Measurements from ENCODE around the gene C6orf62. TPM values are rescaled to one million over a fixed set of nuclear protein-coding genes. Genes with fewer than 3 reads are reported as not detected.

Gene C6orf62
- total and polyA plus RNA-seq, 4 donors = 29.6 to 58.6 (median 49.4) TPM

GRCh38 chr6:24689964-24690363 is 29.0 kb downstream of the C6orf62 start:
- H3K9ac ChIP-seq (ENCODE audit: low read depth in 1 of 2, low read length in 2 of 2) = no peak overlapping the region
- no peak overlapping the region for H3K27ac ChIP-seq (ENCODE audit: low read depth in 1 of 2, low read length in 2 of 2)
- H3K27me3 ChIP-seq (ENCODE audit: control insufficient read depth in 4 of 4, insufficient read depth in 4 of 4, low read length in 3 of 4) = no peaks in the 10 kb centered on the region
- TF ChIP-seq EGR1 (IDR thresholded peaks at IDR 0.05; ENCODE audit: low read depth in 2 of 2) = no peak
- no peak for TF ChIP-seq ZBTB33 (IDR thresholded peaks at IDR 0.05)
- no peak for TF ChIP-seq MAX (IDR thresholded peaks at IDR 0.05)
- no peak for TF ChIP-seq CTCF (IDR thresholded peaks at IDR 0.05; ENCODE audit: low read depth, low read length, missing input control)
- TF ChIP-seq GABPA (IDR thresholded peaks at IDR 0.05 in 1 of 2, conservative IDR thresholded peaks at IDR 0.05 in 1 of 2) = no peak
- TF ChIP-seq RAD21 (IDR thresholded peaks at IDR 0.05) = no peak
- TF ChIP-seq HNF4A (conservative IDR thresholded peaks at IDR 0.05) = no peak
- no peak for TF ChIP-seq REST (IDR thresholded peaks at IDR 0.05)
- TF ChIP-seq JUND (IDR thresholded peaks at IDR 0.05) = no peak
- TF ChIP-seq YY1 (IDR thresholded peaks at IDR 0.05) = no peak
- TF ChIP-seq FOXA1 (IDR thresholded peaks at IDR 0.05) = no peak
- no peak for TF ChIP-seq HNF4G (IDR thresholded peaks at IDR 0.05)
- no peak for TF ChIP-seq TAF1 (conservative IDR thresholded peaks at IDR 0.05)
- TF ChIP-seq SP1 (IDR thresholded peaks at IDR 0.05) = no peak
- TF ChIP-seq RXRA (IDR thresholded peaks at IDR 0.05) = no peak
- no peak for TF ChIP-seq NR2F2 (IDR thresholded peaks at IDR 0.05)
- no peak overlapping the region for H3K4me3 ChIP-seq (ENCODE audit: low read depth in 1 of 3, low read length in 3 of 3)
- DNase-seq (ENCODE audit: low spot score) = no peak
- WGBS = 96% methylated on average over 2 of the region's 2 CpGs
- H3K36me3 ChIP-seq (ENCODE audit: control insufficient read depth in 4 of 4, insufficient read depth in 3 of 4, low read depth in 1 of 4, low read length in 3 of 4) = peaks cover 0 to 5% (median under 1%) of the 10 kb centered on the region in 4 donors
- H3K9me3 ChIP-seq (ENCODE audit: control insufficient read depth in 4 of 4, low read length in 3 of 4) = no peaks in the 10 kb centered on the region
- H3K4me1 ChIP-seq (ENCODE audit: control insufficient read depth in 4 of 4, insufficient read depth in 4 of 4, low read length in 3 of 4) = peaks cover 0 to 23% (median 12%) of the 10 kb centered on the region in 4 donors

- H3K4me1 ChIP-seq (ENCODE audit: control insufficient read depth in 4 of 4, insufficient read depth in 4 of 4, low read length in 3 of 4) = peaks cover 0 to 19% (median 9%) of the 10 kb centered on the region in 4 donors
- H3K9ac ChIP-seq (ENCODE audit: low read depth in 1 of 2, low read length in 2 of 2) = no peak overlapping the region
- DNase-seq (ENCODE audit: low spot score) = no peak
- peaks cover 0 to 5% (median under 1%) of the 10 kb centered on the region in 4 donors for H3K36me3 ChIP-seq (ENCODE audit: control insufficient read depth in 4 of 4, insufficient read depth in 3 of 4, low read depth in 1 of 4, low read length in 3 of 4)
- H3K4me3 ChIP-seq (ENCODE audit: low read depth in 1 of 3, low read length in 3 of 3) = no peak overlapping the region
- no peaks in the 10 kb centered on the region for H3K9me3 ChIP-seq (ENCODE audit: control insufficient read depth in 4 of 4, low read length in 3 of 4)
- no peak overlapping the region for H3K27ac ChIP-seq (ENCODE audit: low read depth in 1 of 2, low read length in 2 of 2)
- WGBS = 91% methylated on average over 4 of the region's 4 CpGs
- H3K27me3 ChIP-seq (ENCODE audit: control insufficient read depth in 4 of 4, insufficient read depth in 4 of 4, low read length in 3 of 4) = no peaks in the 10 kb centered on the region
- TF ChIP-seq GABPA (IDR thresholded peaks at IDR 0.05 in 1 of 2, conservative IDR thresholded peaks at IDR 0.05 in 1 of 2) (no peak), ZBTB33 (IDR thresholded peaks at IDR 0.05) (no peak), NR2F2 (IDR thresholded peaks at IDR 0.05) (no peak), RAD21 (IDR thresholded peaks at IDR 0.05) (no peak), ATF3 (IDR thresholded peaks at IDR 0.05) (no peak), CTCF (IDR thresholded peaks at IDR 0.05; ENCODE audit: low read depth, low read length, missing input control) (no peak), TAF1 (conservative IDR thresholded peaks at IDR 0.05) (no peak), FOXA1 (IDR thresholded peaks at IDR 0.05) (no peak), EGR1 (IDR thresholded peaks at IDR 0.05; ENCODE audit: low read depth in 2 of 2) (no peak)
Observed at GRCh38 chr6:24686946-24687345, 32.0 kb downstream of the C6orf62 start.

Data from liver (tissue), 9 donors.